Mucosa of stomach (tissue), 1 donor: ENCODE results near the gene LGR4.

Experiments used
- H3K27me3 ChIP-seq: one replicate; pipeline ENCODE4 v1.7.0; 2013; ENCODE audit warnings: mild to moderate bottlenecking, low read length; ENCODE audit not compliant: control insufficient read depth, insufficient read depth
- H3K36me3 ChIP-seq: one replicate; pipeline ENCODE4 v1.7.0; 2013; ENCODE audit warnings: low read length; ENCODE audit not compliant: control insufficient read depth, insufficient read depth
- H3K4me1 ChIP-seq: one replicate; pipeline ENCODE4 v1.7.0; 2013; ENCODE audit warnings: mild to moderate bottlenecking, low read length; ENCODE audit not compliant: control insufficient read depth, insufficient read depth
- H3K4me3 ChIP-seq: one replicate; pipeline ENCODE4 v1.7.0; 2013; ENCODE audit warnings: low read length
- H3K9ac ChIP-seq: one replicate; pipeline ENCODE4 v1.7.0; 2013; ENCODE audit warnings: mild to moderate bottlenecking, low read length, moderate library complexity
- H3K9me3 ChIP-seq: one replicate; pipeline ENCODE4 v1.7.0; 2013; ENCODE audit warnings: mild to moderate bottlenecking, low read length, moderate library complexity; ENCODE audit not compliant: control insufficient read depth
- donor health status: Pancreatic carcinoma.

LGR4 gene

GRCh38 chr11:27418356-27418755 is 54.2 kb downstream of the LGR4 start:
- Histone ChIP-seq H3K9me3 (no peaks in the 10 kb centered on the region), H3K36me3 (no peaks in the 10 kb centered on the region), H3K4me1 (peaks cover 50% of the 10 kb centered on the region), H3K27me3 (no peaks in the 10 kb centered on the region), H3K9ac (no peak overlapping the region), H3K4me3 (no peak overlapping the region)

GRCh38 chr11:27416568-27417176 is 55.9 kb downstream of the LGR4 start:
- H3K36me3 ChIP-seq: no peaks in the 10 kb centered on the region
- peaks cover 35% of the 10 kb centered on the region for H3K4me1 ChIP-seq
- no peak overlapping the region for H3K9ac ChIP-seq
- H3K4me3 ChIP-seq: no peak overlapping the region
- H3K9me3 ChIP-seq: no peaks in the 10 kb centered on the region
- H3K27me3 ChIP-seq: no peaks in the 10 kb centered on the region

GRCh38 chr11:27414644-27415043 is 57.9 kb downstream of the LGR4 start:
- Histone ChIP-seq H3K9me3 (no peaks in the 10 kb centered on the region), H3K9ac (no peak overlapping the region), H3K4me3 (no peak overlapping the region), H3K27me3 (no peaks in the 10 kb centered on the region), H3K4me1 (peaks cover 28% of the 10 kb centered on the region), H3K36me3 (no peaks in the 10 kb centered on the region)

- no peak overlapping the region for H3K9ac ChIP-seq
- H3K27me3 ChIP-seq: no peaks in the 10 kb centered on the region
- peaks cover 32% of the 10 kb centered on the region for H3K4me1 ChIP-seq
- no peak overlapping the region for H3K4me3 ChIP-seq
- H3K9me3 ChIP-seq: no peaks in the 10 kb centered on the region
- H3K36me3 ChIP-seq: no peaks in the 10 kb centered on the region
Measured at GRCh38 chr11:27413218-27413617, 59.4 kb downstream of the LGR4 start.

- H3K27me3 ChIP-seq: no peaks in the 10 kb centered on the region
- no peaks in the 10 kb centered on the region for H3K36me3 ChIP-seq
- H3K9ac ChIP-seq: no peak overlapping the region
- peaks cover 22% of the 10 kb centered on the region for H3K4me1 ChIP-seq
- no peaks in the 10 kb centered on the region for H3K9me3 ChIP-seq
- H3K4me3 ChIP-seq: no peak overlapping the region
Measured at GRCh38 chr11:27412192-27412691, 60.3 kb downstream of the LGR4 start.

- H3K36me3 ChIP-seq: no peaks in the 10 kb centered on the region
- no peak overlapping the region for H3K4me3 ChIP-seq
- no peaks in the 10 kb centered on the region for H3K27me3 ChIP-seq
- no peaks in the 10 kb centered on the region for H3K9me3 ChIP-seq
- H3K4me1 ChIP-seq: peaks cover 14% of the 10 kb centered on the region
- no peak overlapping the region for H3K9ac ChIP-seq
Measured at GRCh38 chr11:27411328-27411727, 61.3 kb downstream of the LGR4 start.

- no peak overlapping the region for H3K4me3 ChIP-seq
- H3K9me3 ChIP-seq: no peaks in the 10 kb centered on the region
- peaks cover 20% of the 10 kb centered on the region for H3K4me1 ChIP-seq
- no peak overlapping the region for H3K9ac ChIP-seq
- no peaks in the 10 kb centered on the region for H3K27me3 ChIP-seq
- no peaks in the 10 kb centered on the region for H3K36me3 ChIP-seq
Measured at GRCh38 chr11:27410272-27410671, 62.3 kb downstream of the LGR4 start.

GRCh38 chr11:27409742-27410141 is 62.8 kb downstream of the LGR4 start:
- Histone ChIP-seq H3K36me3 (no peaks in the 10 kb centered on the region), H3K9me3 (no peaks in the 10 kb centered on the region), H3K27me3 (no peaks in the 10 kb centered on the region), H3K4me3 (no peak overlapping the region), H3K4me1 (peaks cover 25% of the 10 kb centered on the region), H3K9ac (no peak overlapping the region)

- H3K36me3 ChIP-seq: no peaks in the 10 kb centered on the region
- no peak overlapping the region for H3K4me3 ChIP-seq
- H3K4me1 ChIP-seq: peaks cover 29% of the 10 kb centered on the region
- no peak overlapping the region for H3K9ac ChIP-seq
- no peaks in the 10 kb centered on the region for H3K27me3 ChIP-seq
- H3K9me3 ChIP-seq: no peaks in the 10 kb centered on the region
Measured at GRCh38 chr11:27409049-27409448, 63.5 kb downstream of the LGR4 start.

GRCh38 chr11:27408246-27408800 is 64.3 kb downstream of the LGR4 start:
- Histone ChIP-seq H3K9ac (no peak overlapping the region), H3K9me3 (no peaks in the 10 kb centered on the region), H3K27me3 (no peaks in the 10 kb centered on the region)

GRCh38 chr11:27406498-27407354 is 65.9 kb downstream of the LGR4 start:
- Histone ChIP-seq H3K4me1 (peaks cover 47% of the 10 kb centered on the region), H3K27me3 (no peaks in the 10 kb centered on the region), H3K9me3 (no peaks in the 10 kb centered on the region), H3K36me3 (no peaks in the 10 kb centered on the region), H3K9ac (no peak overlapping the region), H3K4me3 (no peak overlapping the region)

More at GRCh38 chr11:27408246-27408800, 64.3 kb downstream of the LGR4 start:
- H3K4me3 ChIP-seq: no peak overlapping the region
- peaks cover 32% of the 10 kb centered on the region for H3K4me1 ChIP-seq
- no peaks in the 10 kb centered on the region for H3K36me3 ChIP-seq

GRCh38 chr11:27405134-27405533 is 67.5 kb downstream of the LGR4 start:
- Histone ChIP-seq H3K4me3 (no peak overlapping the region), H3K27me3 (no peaks in the 10 kb centered on the region), H3K9me3 (no peaks in the 10 kb centered on the region)

More at GRCh38 chr11:27405134-27405533, 67.5 kb downstream of the LGR4 start:
- H3K4me1 ChIP-seq: peaks cover 47% of the 10 kb centered on the region
- H3K9ac ChIP-seq: no peak overlapping the region
- no peaks in the 10 kb centered on the region for H3K36me3 ChIP-seq
